ENCODE measurements around the gene MCTP1. TPM values are rescaled to one million over a fixed set of nuclear protein-coding genes. Genes with fewer than 3 reads are reported as not detected.

MCTP1 gene
- total RNA-seq, 2 donors from 2014 or later = 3.3 to 5.0 TPM

DNA sequence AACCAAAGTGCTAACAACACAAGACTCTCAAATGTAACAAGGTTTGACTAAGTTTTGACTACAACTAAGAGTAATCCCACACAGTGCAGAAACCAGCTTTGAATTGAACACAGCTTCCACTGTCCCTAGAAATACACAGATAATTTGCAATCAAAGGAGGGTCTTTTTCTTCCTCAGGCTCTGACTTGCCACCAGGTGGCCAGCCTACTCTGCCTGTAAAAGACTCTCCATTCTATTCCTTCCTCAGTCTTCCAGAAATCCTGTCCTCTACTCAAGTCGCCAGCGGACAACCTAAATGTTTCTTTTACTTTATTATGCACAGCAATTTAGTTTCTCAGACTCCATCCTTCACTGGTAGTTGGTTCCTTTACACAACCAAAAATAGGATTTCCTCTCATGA is 32.2 kb upstream of the MCTP1 start:
- Histone ChIP-seq H3K4me3 (no peak overlapping the region), H3K27me3 (replicated peaks; ENCODE audit: insufficient read depth) (no peaks in the 10 kb centered on the region), H3K9me3 (no peaks in the 10 kb centered on the region), H3K27ac (no peak overlapping the region), H3K36me3 (no peaks in the 10 kb centered on the region), H3K4me1 (replicated peaks) (peaks cover 2% of the 10 kb centered on the region)
- intact Hi-C loops (cut with DNase I) = no loop called here
- no peak for DNase-seq (ENCODE audit: low spot score)
- 93% methylated on average over 2 of the region's 2 CpGs for WGBS
- TF ChIP-seq POLR2A (IDR thresholded peaks at IDR 0.05) (no peak), POLR2AphosphoS5 (IDR thresholded peaks at IDR 0.05) (no peak)
- TF ChIP-seq, protein P1, sequence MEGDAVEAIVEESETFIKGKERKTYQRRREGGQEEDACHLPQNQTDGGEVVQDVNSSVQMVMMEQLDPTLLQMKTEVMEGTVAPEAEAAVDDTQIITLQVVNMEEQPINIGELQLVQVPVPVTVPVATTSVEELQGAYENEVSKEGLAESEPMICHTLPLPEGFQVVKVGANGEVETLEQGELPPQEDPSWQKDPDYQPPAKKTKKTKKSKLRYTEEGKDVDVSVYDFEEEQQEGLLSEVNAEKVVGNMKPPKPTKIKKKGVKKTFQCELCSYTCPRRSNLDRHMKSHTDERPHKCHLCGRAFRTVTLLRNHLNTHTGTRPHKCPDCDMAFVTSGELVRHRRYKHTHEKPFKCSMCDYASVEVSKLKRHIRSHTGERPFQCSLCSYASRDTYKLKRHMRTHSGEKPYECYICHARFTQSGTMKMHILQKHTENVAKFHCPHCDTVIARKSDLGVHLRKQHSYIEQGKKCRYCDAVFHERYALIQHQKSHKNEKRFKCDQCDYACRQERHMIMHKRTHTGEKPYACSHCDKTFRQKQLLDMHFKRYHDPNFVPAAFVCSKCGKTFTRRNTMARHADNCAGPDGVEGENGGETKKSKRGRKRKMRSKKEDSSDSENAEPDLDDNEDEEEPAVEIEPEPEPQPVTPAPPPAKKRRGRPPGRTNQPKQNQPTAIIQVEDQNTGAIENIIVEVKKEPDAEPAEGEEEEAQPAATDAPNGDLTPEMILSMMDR (IDR thresholded peaks at IDR 0.05) = no peak

DNA sequence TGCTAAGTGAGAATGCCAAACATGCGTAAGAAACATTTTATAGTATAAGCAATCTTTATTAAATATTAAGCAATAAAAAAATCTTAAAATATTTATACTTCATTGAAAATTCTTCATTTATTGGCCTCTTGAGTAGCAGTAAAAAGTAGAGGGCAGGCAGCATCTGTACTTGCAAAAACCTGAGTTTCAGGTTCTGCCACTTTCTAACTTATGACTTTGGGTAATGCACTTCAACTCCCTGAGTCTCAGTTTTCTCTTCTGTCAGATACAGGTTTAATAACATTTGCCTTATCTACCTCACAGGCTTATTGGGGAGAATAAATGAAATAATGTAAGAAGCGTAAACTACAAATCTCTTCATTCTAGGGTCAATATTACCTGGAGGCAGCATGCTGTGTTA is 19.8 kb upstream of the MCTP1 start:
- TF ChIP-seq POLR2A (IDR thresholded peaks at IDR 0.05) (no peak), POLR2AphosphoS5 (IDR thresholded peaks at IDR 0.05) (peak; percentile 42)
- TF ChIP-seq, protein P1 (IDR thresholded peaks at IDR 0.05) = no peak
- H3K9me3 ChIP-seq = no peaks in the 10 kb centered on the region
- no peak overlapping the region for H3K4me3 ChIP-seq
- intact Hi-C loops (cut with DNase I) = no loop called here
- DNase-seq (ENCODE audit: low spot score) = peak; percentile 11
- H3K36me3 ChIP-seq = no peaks in the 10 kb centered on the region
- WGBS = 49% methylated on average over 2 of the region's 2 CpGs
- no peaks in the 10 kb centered on the region for H3K27me3 ChIP-seq (replicated peaks; ENCODE audit: insufficient read depth)
- H3K4me1 ChIP-seq (replicated peaks) = peaks cover 4% of the 10 kb centered on the region
- no peak overlapping the region for H3K27ac ChIP-seq

DNA sequence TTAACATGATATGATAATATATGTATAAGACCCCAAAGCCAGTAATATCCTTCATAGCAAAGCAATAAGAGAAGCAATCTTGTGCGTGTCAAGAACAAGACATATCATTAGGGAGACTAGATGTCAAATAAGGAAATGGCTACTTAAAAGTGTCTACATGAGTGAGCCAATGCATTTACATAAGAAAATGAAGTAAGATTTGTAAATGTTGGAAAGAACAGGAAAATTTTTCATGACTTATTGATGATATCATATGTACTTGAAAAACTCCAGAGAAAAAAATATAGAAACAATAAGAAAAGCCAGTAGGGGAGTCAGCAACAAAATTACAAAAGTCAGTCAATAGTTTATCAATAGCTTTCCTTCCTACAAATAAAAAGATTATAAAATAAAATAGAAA is 13.8 kb upstream of the MCTP1 start:
- H3K27me3 ChIP-seq (replicated peaks; ENCODE audit: insufficient read depth) = no peaks in the 10 kb centered on the region
- DNase-seq (ENCODE audit: low spot score) = no peak
- TF ChIP-seq, protein P1 (IDR thresholded peaks at IDR 0.05) = no peak
- TF ChIP-seq POLR2A (IDR thresholded peaks at IDR 0.05) (no peak), POLR2AphosphoS5 (IDR thresholded peaks at IDR 0.05) (no peak)
- intact Hi-C loops (cut with DNase I) = no loop called here
- 89% methylated on average over 1 of the region's 1 CpG for WGBS
- no peaks in the 10 kb centered on the region for H3K4me1 ChIP-seq (replicated peaks)
- no peaks in the 10 kb centered on the region for H3K36me3 ChIP-seq
- H3K9me3 ChIP-seq = no peaks in the 10 kb centered on the region
- no peak overlapping the region for H3K4me3 ChIP-seq
- no peak overlapping the region for H3K27ac ChIP-seq

DNA sequence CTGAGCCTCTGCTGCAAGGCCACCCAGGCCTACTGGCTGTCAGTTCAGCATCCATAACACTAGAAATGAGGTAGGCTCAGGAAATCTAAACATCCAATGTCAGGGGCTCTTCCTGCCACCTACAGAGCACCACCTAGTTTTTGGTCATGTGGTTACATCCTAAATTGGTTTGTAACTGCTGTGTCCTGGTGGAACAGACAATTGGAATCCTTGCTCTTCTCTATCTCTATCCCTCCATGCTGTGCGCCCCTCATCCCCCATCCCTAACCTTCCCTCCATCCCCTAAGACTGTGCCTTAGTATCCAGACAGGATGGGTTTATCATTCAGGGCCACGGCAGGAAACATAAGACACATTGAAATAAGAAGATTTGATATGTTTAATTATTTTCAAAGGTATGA is 11.4 kb upstream of the MCTP1 start:
- Histone ChIP-seq H3K4me3 (no peak overlapping the region), H3K36me3 (no peaks in the 10 kb centered on the region), H3K9me3 (no peaks in the 10 kb centered on the region), H3K27me3 (replicated peaks; ENCODE audit: insufficient read depth) (no peaks in the 10 kb centered on the region), H3K27ac (no peak overlapping the region), H3K4me1 (replicated peaks) (no peaks in the 10 kb centered on the region)
- DNase-seq (ENCODE audit: low spot score) = no peak
- TF ChIP-seq, protein P1 (IDR thresholded peaks at IDR 0.05) = no peak
- no peak for TF ChIP-seq POLR2AphosphoS5 (IDR thresholded peaks at IDR 0.05)
- intact Hi-C loops (cut with DNase I) = no loop called here
- WGBS = 93% methylated on average over 2 of the region's 2 CpGs

DNA sequence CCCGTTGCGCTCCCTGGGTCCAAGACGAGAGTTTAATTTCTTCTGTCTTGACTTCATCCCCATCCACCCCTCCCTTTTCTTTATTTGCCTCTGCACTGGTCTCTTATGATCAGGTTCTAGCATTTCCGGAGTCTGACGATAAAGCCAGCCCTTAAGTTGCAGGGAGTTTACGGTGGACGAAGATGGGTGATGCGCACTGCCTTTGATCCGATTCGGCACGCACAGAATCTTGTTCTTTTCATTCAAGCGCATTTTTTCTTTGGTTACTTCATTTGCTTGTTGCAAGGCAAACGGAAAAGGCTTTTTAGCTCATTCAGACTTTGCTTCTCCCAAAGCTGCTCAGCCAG is 488 bp upstream of the MCTP1 start:
- H3K9me3 ChIP-seq = no peaks in the 10 kb centered on the region
- peak overlapping the region; percentile 45 to 50 for H3K4me3 ChIP-seq
- H3K27ac ChIP-seq = no peak overlapping the region
- no peaks in the 10 kb centered on the region for H3K27me3 ChIP-seq (replicated peaks; ENCODE audit: insufficient read depth)
- TF ChIP-seq, protein P1 (IDR thresholded peaks at IDR 0.05) = no peak
- no peak for TF ChIP-seq POLR2A (IDR thresholded peaks at IDR 0.05)
- no peak for TF ChIP-seq POLR2AphosphoS5 (IDR thresholded peaks at IDR 0.05)
- H3K4me1 ChIP-seq (replicated peaks) = peaks cover 3% of the 10 kb centered on the region
- no peak for DNase-seq (ENCODE audit: low spot score)
- 4% methylated on average over 13 of the region's 13 CpGs for WGBS
- intact Hi-C loops (cut with DNase I) = no loop called here
- H3K36me3 ChIP-seq = no peaks in the 10 kb centered on the region
